22Rv1 (cell line): ENCODE measurements around the gene VCAM1.

ENCODE experiments used
- CTCF ChIP-seq: fragments of 450-650 bp; IDR thresholded peaks from 2 replicates; pipeline ENCODE4 v1.5.1; 2017; ENCODE audit warnings: mild to moderate bottlenecking
- ZFX ChIP-seq: fragments of 450-650 bp; IDR thresholded peaks from 2 replicates; pipeline ENCODE4 v1.6.1; 2017; ENCODE audit warnings: antibody characterized with exemption, borderline replicate concordance

GRCh38 chr1:100700586-100700985 is 19.0 kb upstream of the VCAM1 start:
- TF ChIP-seq CTCF (no peak), ZFX (no peak)
